ENCODE results near the gene TSPAN14.
A peak's percentile ranks its signal among the peaks of the same experiment; 100 is the strongest.

TSPAN14 gene

DNA sequence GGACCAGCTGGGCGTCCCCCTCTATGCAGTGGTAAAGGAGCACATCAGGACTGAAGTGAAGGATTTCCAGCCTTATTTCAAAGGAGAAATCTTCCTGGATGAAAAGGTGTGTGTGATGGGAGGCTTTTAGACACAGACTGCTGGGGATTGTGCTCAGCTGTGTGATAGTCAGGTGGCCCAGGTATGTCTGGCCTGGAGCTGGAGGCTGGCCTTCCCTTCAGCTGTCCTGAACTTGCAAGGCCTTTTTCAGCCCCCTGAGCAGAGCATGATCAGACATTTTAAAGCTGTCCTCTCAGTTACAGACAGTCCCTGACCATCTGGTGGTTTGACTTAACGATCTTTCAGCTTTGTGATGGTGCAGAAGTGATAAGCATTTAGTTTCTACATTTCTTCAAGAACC lies 28.2 kb upstream of the TSPAN14 start:
- no peak for DNase-seq

GRCh38 chr10:80427541-80427940 lies 26.6 kb upstream of the TSPAN14 start:
- DNase-seq = no peak

DNA sequence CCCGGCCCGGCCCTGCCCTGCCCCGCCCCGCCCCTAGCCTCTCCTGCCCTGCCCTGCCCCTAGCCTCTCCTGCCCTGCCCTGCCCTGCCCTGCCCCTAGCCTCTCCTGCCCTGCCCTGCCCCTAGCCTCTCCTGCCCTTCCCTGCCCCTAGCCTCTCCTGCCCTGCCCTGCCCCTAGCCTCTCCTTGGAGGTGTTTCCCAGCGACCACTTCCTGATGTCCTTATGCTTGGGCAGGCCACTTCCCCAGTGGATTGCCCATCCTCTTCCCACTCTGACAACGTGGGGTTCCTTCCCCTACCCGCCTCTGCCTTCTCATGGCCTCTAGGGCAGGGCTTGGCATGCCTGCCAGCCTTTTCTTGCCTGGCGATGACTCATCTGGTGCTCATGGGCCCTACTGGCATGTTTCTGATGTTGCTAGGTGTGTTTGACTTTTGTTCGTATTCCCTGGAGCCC lies 24.6 kb upstream of the TSPAN14 start:
- no peak for DNase-seq

DNA sequence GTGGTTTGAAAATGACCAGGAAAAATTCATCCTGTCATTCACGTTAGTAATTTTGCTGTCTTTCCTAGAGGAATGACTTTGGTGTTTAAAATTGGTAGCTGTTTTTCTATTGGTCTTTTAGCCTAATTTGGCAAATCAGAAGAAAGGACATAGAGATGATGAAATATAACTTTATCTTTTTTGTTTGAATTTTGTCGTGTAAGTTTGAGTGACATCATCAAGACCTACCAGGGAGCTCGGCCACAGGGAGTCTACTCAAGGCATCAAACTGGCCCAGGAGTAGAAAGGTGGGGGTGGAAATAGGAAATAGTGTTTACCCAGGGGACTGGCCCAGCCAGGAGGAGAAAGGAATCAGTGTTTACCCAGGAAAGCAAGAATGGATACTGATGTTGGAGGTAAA lies 21.0 kb upstream of the TSPAN14 start:
- no peak for DNase-seq

GRCh38 chr10:80436446-80437098 lies 17.5 kb upstream of the TSPAN14 start:
- no peak for DNase-seq

DNA sequence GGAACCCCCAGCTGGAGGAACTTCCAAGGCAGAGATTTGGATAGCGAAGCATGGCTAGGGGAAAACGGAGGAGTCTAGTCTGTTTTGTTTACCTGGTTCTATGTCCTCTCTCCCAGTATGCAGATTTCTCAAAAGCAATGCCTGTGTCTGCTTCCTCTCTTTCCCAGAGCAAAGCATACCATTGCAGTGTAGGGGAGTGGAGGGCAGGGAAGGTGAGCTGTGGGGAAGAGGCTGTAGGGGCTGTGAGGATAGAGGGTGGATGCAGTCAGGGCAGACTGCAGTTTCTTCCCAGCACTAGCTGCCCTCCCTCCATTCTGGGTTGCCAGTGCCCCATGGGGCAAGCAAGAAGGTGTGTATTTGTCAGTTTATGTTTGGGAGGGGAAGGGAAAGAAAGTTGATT lies 16.9 kb upstream of the TSPAN14 start:
- DNase-seq = no peak

- no peak for DNase-seq
These were observed 12.3 kb upstream of the TSPAN14 start for GRCh38 chr10:80441831-80442230.

DNA sequence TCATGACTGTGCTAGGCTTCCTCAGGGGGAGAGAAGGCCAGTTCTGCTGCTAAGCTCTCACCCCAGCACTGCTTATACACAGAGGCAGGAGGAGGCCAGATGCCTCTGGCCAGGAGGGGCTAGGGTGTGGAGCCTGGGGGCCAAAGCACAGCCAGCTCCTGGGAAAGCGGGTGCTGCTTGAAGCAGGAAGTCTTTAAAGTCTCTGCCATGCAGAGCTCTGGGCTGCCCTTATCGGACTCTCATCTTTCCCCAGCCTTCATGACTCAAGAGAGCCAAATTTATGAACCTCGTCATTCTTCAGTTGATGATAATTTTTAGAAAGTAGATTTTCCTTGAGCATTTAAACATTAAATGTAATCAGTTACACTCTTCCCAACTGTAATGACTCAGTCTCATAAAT lies 11.2 kb upstream of the TSPAN14 start:
- no peak for DNase-seq

DNA sequence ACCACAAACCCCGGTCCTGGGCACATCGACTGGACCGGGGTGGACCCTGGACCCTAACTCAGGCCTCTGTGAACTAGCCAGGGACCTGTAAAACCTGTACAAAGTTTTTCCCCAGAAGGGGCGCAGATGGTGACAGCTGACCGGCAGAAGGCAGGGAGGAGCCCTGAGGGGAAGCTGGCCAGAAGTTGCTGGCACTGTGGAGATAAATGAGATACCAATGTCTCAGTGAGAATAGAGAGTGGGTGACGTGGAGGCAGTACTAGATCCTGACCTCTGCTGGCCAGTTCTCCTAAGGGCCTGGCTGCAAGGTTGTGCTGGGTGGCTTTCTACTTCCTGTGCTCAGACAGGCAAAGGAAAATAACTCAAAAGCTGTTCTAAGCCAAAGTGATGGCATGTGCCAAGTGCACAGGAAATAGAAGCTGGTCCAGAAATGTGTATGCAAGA lies 10.6 kb upstream of the TSPAN14 start:
- DNase-seq = no peak

DNA sequence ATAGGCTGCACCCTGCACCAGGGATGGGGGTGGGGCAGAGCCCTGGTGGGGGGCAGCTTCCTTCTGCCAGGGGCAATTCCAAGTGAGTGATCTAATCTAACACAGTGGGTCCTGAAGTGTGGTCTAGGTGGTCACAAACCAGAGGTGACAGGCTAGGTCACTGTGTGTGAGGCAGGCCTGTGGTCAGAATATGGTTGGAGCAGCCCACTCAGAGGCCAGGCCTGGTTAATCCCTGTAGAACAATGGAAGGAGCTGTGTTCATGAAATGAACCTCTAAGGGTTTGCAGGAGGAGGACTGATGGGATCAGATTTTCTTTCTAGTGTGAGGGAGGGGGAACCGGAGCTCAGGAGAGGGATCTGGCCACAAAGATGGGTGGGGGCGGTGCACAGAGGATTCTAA lies 10.0 kb upstream of the TSPAN14 start:
- DNase-seq = no peak

GRCh38 chr10:80444646-80445319 lies 9.3 kb upstream of the TSPAN14 start:
- DNase-seq = peak; percentile 76

DNA sequence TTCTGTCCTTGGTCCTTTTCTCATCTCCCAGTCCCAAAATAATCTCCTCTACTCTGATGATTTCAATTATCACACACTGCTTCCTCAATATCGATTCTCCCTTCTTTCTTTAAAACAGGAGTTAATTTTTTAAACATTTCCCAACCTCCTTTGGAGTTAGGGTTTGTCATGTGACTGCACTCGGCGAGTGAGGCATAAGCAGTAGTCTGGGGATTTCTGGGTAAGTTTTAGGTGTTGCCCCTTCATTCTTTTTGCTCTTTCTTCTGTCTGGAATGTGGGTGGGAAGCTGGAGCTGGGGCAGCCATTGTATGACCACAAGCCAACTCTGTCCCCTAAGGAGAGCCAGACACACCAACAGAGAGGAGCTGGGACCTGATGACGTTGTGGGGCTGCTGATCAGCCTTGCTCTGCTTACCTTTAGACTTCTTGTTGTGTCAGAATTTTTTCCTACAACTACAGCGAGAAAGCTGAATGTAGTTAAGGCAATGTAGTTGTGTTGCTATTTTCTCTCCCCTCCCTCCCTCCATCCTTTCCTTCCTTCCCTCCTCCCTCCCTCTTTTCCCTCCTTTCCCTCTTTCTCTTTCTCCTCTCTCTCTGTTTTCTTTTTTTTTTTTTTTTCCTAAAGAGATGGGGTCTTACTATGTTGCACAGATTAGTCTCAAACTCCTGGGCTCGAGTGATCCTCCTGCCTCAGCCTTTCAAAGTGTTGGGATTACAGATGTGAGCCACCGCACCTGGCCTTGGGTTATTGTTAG lies 6.5 kb upstream of the TSPAN14 start:
- no peak for DNase-seq

GRCh38 chr10:80448209-80448942 lies 5.7 kb upstream of the TSPAN14 start:
- DNase-seq = no peak

- DNase-seq = no peak
These were observed 4.6 kb upstream of the TSPAN14 start for GRCh38 chr10:80449520-80449919.

DNA sequence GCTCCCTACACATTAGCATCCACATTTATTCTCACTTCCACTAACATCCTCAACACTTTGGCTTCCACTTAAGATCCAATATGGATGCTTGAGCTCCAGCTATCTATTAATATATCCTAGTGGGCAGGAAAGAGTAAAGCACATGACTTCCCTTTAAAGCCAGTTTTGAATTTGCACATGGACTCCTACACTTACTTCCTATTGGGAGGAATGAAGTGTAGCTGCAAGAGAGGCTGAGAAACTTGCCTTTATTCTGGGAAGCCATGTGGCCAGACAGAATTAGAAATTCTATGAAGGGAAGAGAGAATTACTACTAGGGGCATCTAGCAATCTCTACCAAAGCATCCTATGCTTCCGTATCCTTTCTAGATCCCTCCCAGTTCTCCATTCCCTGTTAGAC lies 3.0 kb upstream of the TSPAN14 start:
- no peak for DNase-seq

DNA sequence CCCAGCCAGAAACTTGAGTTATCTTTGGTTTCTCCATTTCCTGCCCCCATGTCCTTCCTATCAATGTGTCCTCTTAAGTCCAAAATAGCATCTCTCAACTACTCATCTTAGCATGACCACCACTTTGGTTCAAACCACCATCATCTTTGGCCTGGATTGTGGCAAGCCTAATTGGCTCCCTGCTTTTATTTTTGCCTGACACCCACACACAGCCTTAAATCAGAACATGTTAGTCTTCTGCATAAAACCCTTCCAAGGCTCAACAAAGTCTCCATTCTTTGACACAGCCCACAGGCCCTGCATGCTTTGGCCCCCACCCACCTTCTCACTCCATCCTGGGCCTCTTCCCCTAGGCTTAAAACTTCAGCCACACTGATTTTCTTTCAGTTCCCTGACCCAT lies 2.0 kb upstream of the TSPAN14 start:
- no peak for DNase-seq

DNA sequence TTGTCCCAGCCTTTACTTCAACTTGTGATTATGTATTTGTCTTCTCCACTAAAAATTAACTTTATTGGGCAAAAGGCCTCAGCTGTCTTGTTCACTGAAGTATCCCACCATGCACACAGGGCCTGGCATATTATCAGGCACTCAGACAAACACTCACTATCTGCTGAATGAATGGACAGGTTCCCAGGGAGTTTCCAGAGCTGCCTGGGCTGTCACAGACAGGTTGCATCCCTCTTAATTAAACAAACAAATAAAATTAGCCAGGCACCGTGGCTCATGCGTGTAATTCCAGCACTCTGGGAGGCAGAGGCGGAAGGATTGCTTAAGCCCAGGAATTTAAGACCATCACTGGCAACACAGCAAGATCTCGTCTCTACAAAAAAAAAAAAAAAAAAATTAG lies 1.5 kb upstream of the TSPAN14 start:
- no peak for DNase-seq

DNA sequence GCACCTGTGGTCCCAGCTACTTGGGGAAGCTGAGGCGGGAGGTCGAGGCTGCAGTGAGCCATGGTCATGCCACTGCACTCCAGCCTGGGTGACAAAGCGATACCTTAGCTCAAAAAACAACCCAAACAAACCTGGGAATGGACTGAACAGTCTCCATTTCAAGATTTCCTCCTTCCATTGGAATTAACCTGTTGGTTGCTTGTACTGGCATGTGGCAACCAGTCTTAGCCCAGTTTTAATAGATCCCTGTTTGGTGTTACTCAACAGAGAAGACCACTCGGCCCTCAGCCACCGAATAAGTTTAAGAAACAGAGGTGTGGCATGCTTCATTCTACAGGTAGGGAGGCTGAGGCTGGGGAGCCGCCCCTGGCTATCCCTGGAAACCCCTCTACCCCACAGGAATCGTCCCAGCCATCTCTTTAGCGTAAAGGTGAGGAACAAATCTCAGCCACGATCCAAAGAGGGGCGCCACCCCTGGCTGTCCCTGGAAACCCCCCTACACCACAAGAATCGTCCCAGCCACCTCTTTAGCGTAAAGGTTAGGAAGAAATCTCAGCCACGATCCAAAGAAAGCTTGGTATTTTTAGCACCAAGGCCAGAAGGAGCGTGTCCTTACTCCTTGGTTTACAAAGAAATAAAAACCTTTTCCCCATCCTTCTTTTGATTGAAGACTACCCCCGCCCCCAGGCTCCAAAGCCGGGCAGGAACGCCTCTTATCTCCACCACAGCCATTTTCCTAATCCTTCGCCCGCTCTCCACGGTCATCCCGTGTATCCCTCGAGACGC lies 861 bp upstream of the TSPAN14 start:
- no peak for DNase-seq

GRCh38 chr10:80454513-80455460 lies 677 bp downstream of the TSPAN14 start:
- DNase-seq = no peak

- DNase-seq = no peak
These were observed 1.6 kb downstream of the TSPAN14 start for GRCh38 chr10:80455461-80456349.

All from CD4-positive, alpha-beta T cell treated with Interleukin-4 for 4 hours (primary cell).